Stimulated activated naive CD4-positive, alpha-beta T cell (primary cell): Measurements from ENCODE around the gene SEPTIN7.

Experiments used
- DNase-seq, 6 experiments: peaks; one replicate each; lab custom pipeline; 2025; lab: John Stamatoyannopoulos, UW

The SEPTIN7 gene

GRCh38 chr7:35831208-35831607, 30.4 kb downstream of the SEPTIN7 start:
- no peak for DNase-seq

GRCh38 chr7:35839860-35840854, 39.3 kb downstream of the SEPTIN7 start:
- no peak for DNase-seq

GRCh38 chr7:35846816-35847412, 46.1 kb downstream of the SEPTIN7 start:
- DNase-seq = no peak

GRCh38 chr7:35848725-35849124, 47.9 kb downstream of the SEPTIN7 start:
- DNase-seq = no peak

GRCh38 chr7:35849158-35849831, 48.4 kb downstream of the SEPTIN7 start:
- DNase-seq = no peak

- DNase-seq = no peak
Measured at GRCh38 chr7:35849954-35850353, 49.1 kb downstream of the SEPTIN7 start.
